CD4-positive, CD25-positive, alpha-beta regulatory T cell (primary cell): ENCODE measurements around the gene POLRMT. TPM values are rescaled to one million over a fixed set of nuclear protein-coding genes. Genes with fewer than 3 reads are reported as not detected.

ENCODE experiments used
- ATAC-seq, 2 donors: fragments of 150-1000 bp; cut with Tn5 transposase; one replicate each; pipeline ENCODE4 v1.10.0; 2021; ENCODE audit warnings: low read depth in 2 of 2, moderate number of reproducible peaks in 2 of 2, moderate library complexity in 1 of 2
- DNase-seq, 3 donors: peaks; one replicate each; pipeline versions ENCODE4 v3.0.0 to v3.0.0-alpha.2; 2012 to 2022; ENCODE audit warnings: mixed read lengths in 1 of 3
- H3K27ac ChIP-seq: one replicate; pipeline ENCODE4 v1.7.0; 2013; ENCODE audit warnings: mild to moderate bottlenecking, low read length; ENCODE audit not compliant: insufficient read depth, poor library complexity, severe bottlenecking
- H3K27me3 ChIP-seq: one replicate; pipeline ENCODE4 v1.7.0; 2013; ENCODE audit warnings: low read length; ENCODE audit not compliant: control insufficient read depth, insufficient read depth
- H3K36me3 ChIP-seq: one replicate; pipeline ENCODE4 v1.7.0; 2013; ENCODE audit warnings: mild to moderate bottlenecking, low read length, moderate library complexity; ENCODE audit not compliant: control insufficient read depth, insufficient read depth
- H3K4me1 ChIP-seq: 2 replicates; pipeline ENCODE4 v1.7.0; 2013; ENCODE audit warnings: mild to moderate bottlenecking, low read length; ENCODE audit not compliant: insufficient read depth, control insufficient read depth, poor library complexity, severe bottlenecking
- H3K4me3 ChIP-seq: one replicate; pipeline ENCODE4 v1.7.0; 2013; ENCODE audit warnings: low read depth, mild to moderate bottlenecking, low read length, moderate library complexity
- H3K9me3 ChIP-seq, 2 experiments: 1 replicate in 1 of 2; 2 replicates in 1 of 2; pipeline ENCODE4 v1.7.0; 2013; ENCODE audit warnings: low read length in 2 of 2, mild to moderate bottlenecking in 1 of 2, moderate library complexity in 1 of 2; ENCODE audit not compliant: control insufficient read depth in 2 of 2
- H3K27ac Mint-ChIP-seq, 3 donors: one replicate each; pipeline ENCODE4 v1.8.0; 2020 to 2022; ENCODE audit warnings: mild to moderate bottlenecking in 3 of 3, mixed read lengths in 3 of 3, moderate library complexity in 2 of 3
- H3K27me3 Mint-ChIP-seq: one replicate; pipeline ENCODE4 v1.8.0; 2022; ENCODE audit warnings: mild to moderate bottlenecking, mixed read lengths
- H3K36me3 Mint-ChIP-seq: one replicate; pipeline ENCODE4 v1.8.0; 2020; ENCODE audit warnings: mixed read lengths
- H3K4me1 Mint-ChIP-seq, 4 donors: one replicate each; pipeline ENCODE4 v1.8.0; 2020 to 2022; ENCODE audit warnings: mixed read lengths in 4 of 4, mild to moderate bottlenecking in 1 of 4
- H3K4me3 Mint-ChIP-seq, 4 donors: one replicate each; pipeline ENCODE4 v1.8.0; 2020 to 2022; ENCODE audit warnings: mild to moderate bottlenecking in 4 of 4, mixed read lengths in 4 of 4, moderate library complexity in 3 of 4
- H3K9me3 Mint-ChIP-seq, 7 donors: one replicate each; pipeline ENCODE4 v1.8.0; 2020 to 2022; ENCODE audit warnings: mixed read lengths in 7 of 7, mild to moderate bottlenecking in 3 of 7, moderate library complexity in 2 of 7
- polyA plus RNA-seq, 4 donors: library from polyadenylated mRNA; unstranded; fragments of 300-500 nt; fragmentation: Illumina TruSeq; gene quantifications; one replicate each; pipeline ENCODE4 v1.2.3, GENCODE V29; 2021
- total RNA-seq: library from RNA; stranded (reverse); gene quantifications from one replicate; pipeline ENCODE4 v1.2.3, GENCODE V29; 2022

POLRMT gene
- total and polyA plus RNA-seq, 5 donors from 2014 or later = 25.4 to 62.9 (median 35.8) TPM

DNA sequence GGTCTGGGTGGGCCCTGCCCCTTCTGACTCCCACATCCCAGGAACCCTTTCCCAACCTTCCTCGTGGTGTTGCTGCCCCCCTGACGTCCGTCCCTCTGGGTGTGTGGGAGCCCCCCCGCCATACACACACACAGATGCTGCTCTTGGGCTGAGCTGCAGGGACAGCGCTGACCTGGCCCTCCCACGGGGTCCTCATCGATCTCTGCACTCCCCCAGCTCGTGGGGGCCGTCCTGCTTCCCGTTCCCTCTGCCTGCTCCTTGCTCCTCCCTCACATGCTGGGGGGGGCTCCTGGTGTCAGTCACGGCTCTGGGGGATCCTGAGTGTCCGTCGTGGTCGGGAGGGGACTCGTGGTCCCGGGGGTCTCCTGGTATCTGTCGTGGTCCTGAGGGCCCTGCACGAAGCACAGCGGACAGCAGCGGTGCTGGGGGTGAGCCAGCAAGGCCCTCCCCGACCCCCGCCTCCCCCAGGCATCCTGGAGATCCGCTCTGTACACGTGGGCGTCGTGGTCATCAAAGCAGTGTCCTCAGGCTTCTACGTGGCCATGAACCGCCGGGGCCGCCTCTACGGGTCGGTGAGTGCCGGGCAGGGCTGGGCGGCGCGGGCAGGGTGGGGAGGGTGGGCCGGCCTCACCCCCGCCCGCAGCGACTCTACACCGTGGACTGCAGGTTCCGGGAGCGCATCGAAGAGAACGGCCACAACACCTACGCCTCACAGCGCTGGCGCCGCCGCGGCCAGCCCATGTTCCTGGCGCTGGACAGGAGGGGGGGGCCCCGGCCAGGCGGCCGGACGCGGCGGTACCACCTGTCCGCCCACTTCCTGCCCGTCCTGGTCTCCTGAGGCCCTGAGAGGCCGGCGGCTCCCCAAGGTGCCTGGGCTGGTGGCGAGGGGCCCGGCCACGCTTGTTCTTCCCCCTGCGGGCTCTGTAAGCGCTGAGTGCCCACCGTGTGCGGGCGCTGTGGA is 9.7 kb upstream of the POLRMT start:
- Mint-ChIP-seq H3K4me1 (peaks cover 0 to 9% (median 4%) of the 10 kb centered on the region in 4 donors), H3K27me3 (no peaks in the 10 kb centered on the region), H3K36me3 (no peaks in the 10 kb centered on the region), H3K9me3 (peaks cover 0 to 1% (median 0%) of the 10 kb centered on the region in 7 donors), H3K27ac (peak overlapping the region in 1 of 3 donors; percentile 25), H3K4me3 (no peak overlapping the region)
- no peak for DNase-seq
- no peak overlapping the region for H3K27ac ChIP-seq
- H3K4me3 ChIP-seq = no peak overlapping the region
- no peak for ATAC-seq
- no peaks in the 10 kb centered on the region for H3K27me3 ChIP-seq
- no peaks in the 10 kb centered on the region for H3K9me3 ChIP-seq
- peaks cover 16% of the 10 kb centered on the region for H3K36me3 ChIP-seq
- peaks cover 14% of the 10 kb centered on the region for H3K4me1 ChIP-seq

DNA sequence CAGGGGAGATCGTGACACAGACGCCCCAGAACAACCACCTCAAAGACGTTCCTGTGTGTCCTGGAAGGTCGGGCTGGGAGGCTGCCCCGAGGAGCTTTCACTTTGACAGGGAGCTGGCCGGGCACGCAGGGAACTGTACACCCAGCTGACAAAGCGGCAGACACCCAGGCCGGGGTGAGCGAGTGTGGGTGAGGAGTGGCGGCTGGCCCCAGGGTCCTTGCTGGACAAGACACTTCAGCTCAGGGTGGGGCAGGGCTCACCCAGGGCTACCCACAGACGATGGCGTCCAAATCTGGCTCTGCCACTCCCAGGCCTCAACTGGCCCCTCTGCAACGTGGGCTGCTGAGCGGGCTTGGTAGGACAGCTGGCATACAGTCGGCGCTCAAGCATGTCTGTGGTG is 8.4 kb upstream of the POLRMT start:
- Mint-ChIP-seq H3K27ac (no peak overlapping the region), H3K27me3 (no peaks in the 10 kb centered on the region), H3K4me1 (peaks cover 0 to 14% (median 5%) of the 10 kb centered on the region in 4 donors), H3K9me3 (no peaks in the 10 kb centered on the region), H3K4me3 (peak overlapping the region in 1 of 4 donors; percentile 89), H3K36me3 (no peaks in the 10 kb centered on the region)
- ATAC-seq (no peak), DNase-seq (no peak)
- Histone ChIP-seq H3K27ac (no peak overlapping the region), H3K4me1 (peaks cover 14% of the 10 kb centered on the region), H3K4me3 (no peak overlapping the region), H3K9me3 (no peaks in the 10 kb centered on the region), H3K27me3 (no peaks in the 10 kb centered on the region), H3K36me3 (peaks cover 5% of the 10 kb centered on the region)

DNA sequence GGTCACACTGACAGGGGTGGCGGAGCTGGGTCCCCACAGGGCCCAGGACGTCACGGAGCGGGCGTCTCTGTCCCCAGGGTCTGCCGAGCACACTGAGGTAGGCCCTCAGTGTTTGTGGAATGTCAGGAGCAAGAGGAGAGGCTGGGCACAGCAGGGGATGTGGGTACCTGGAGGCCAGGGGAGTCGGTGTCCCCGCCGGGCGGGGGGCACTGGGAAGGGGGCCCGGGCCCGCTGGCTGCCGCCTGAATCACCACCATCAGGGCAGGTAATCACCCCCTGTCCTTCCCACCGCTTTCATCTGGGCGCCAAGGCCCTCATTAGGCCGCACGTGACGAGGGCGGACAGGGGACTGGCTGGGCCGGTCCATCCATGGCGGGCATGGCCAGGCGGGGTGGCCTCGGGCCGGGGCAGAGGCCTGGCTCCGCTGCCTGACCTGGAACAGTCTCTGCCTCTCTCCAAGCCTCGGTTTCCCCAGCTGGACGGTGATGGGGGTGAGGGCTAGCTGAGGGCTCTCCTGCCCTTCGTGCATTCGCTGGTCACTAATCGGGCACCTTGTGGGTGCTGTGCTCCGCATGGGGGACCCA is 7.4 kb upstream of the POLRMT start:
- H3K27ac Mint-ChIP-seq = no peak overlapping the region
- H3K27me3 Mint-ChIP-seq = no peaks in the 10 kb centered on the region
- no peaks in the 10 kb centered on the region for H3K27me3 ChIP-seq
- H3K9me3 ChIP-seq = no peaks in the 10 kb centered on the region
- peak overlapping the region in 1 of 4 donors; percentile 7 for H3K4me3 Mint-ChIP-seq
- DNase-seq (no peak), ATAC-seq (no peak)
- peak overlapping the region; percentile 47 for H3K27ac ChIP-seq
- H3K4me1 Mint-ChIP-seq = peaks cover 0 to 14% (median 5%) of the 10 kb centered on the region in 4 donors
- no peaks in the 10 kb centered on the region for H3K36me3 Mint-ChIP-seq
- peaks cover 14% of the 10 kb centered on the region for H3K4me1 ChIP-seq
- H3K36me3 ChIP-seq = no peaks in the 10 kb centered on the region
- H3K4me3 ChIP-seq = no peak overlapping the region
- H3K9me3 Mint-ChIP-seq = no peaks in the 10 kb centered on the region

DNA sequence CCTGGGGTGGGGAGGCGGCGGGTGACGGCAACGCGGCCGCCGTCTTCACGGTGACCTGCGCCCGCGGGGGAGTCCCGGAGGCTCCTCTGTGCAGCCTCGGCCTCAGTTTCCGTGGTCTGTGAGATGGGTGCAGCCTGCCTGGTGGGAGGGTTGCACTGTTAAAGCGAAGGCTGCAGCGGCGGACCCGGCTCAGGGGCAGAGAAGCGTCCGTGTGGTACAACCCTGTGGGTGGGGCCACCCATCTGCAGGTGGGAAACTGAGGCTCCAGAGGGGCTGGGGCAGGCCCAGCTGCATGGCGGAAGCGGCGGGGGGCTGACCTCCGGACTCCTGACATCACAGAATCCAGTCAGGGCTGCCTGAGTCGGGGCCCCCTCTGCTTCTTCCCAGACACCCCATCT is 6.8 kb upstream of the POLRMT start:
- H3K4me3 ChIP-seq = no peak overlapping the region
- Mint-ChIP-seq H3K9me3 (no peaks in the 10 kb centered on the region), H3K27ac (no peak overlapping the region), H3K36me3 (no peaks in the 10 kb centered on the region), H3K4me1 (peaks cover 0 to 14% (median 5%) of the 10 kb centered on the region in 4 donors), H3K4me3 (peak overlapping the region in 1 of 4 donors; percentile 19), H3K27me3 (no peaks in the 10 kb centered on the region)
- no peaks in the 10 kb centered on the region for H3K27me3 ChIP-seq
- peak overlapping the region; percentile 47 for H3K27ac ChIP-seq
- no peak for ATAC-seq
- H3K36me3 ChIP-seq = no peaks in the 10 kb centered on the region
- DNase-seq = no peak
- no peaks in the 10 kb centered on the region for H3K9me3 ChIP-seq
- H3K4me1 ChIP-seq = peaks cover 14% of the 10 kb centered on the region

DNA sequence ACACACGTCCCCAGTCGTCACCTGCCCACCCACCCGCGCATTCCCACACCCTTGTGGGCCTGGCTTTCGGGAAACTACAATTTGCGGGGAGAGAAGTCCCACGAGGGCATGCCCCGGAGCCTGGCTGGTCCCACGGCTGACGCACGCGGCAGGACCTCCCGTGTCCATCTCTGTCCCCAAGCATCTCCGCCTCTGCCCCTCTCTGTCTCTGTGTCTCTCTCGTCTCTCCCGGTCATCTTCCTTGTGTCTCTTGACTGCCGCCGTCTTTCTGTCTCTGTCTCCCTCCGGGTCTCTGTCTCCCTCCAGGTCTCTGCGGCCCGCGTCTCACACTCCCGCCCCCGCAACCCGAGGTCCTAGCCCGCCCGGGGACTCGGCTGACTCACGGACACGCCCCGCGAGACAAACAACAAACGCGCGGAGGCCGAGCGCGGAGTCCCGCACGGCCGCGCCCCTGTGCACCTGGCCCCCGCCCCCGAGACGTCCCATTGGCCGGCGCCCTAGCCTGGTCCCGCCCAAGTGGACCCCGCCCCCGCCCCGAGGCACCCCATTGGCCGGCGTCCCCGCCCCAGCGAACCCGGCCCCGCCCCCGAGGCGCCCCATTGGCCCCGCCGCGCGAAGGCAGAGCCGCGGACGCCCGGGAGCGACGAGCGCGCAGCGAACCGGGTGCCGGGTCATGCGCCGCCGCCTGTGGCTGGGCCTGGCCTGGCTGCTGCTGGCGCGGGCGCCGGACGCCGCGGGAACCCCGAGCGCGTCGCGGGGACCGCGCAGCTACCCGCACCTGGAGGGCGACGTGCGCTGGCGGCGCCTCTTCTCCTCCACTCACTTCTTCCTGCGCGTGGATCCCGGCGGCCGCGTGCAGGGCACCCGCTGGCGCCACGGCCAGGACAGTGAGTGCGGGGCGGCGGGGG is 6.2 kb upstream of the POLRMT start, which contains the start of gene FGF22:
Gene FGF22 (plus strand): TSS at position 627 of the 908 bp plus-strand sequence. CDS start 47 bp downstream, at position 674.
- Mint-ChIP-seq H3K27me3 (no peaks in the 10 kb centered on the region), H3K36me3 (no peaks in the 10 kb centered on the region), H3K4me3 (peak within 1 kb of the TSS; percentile 76 to 96 (median 86)), H3K27ac (peak within 1 kb of the TSS; percentile 83 to 96 (median 94)), H3K9me3 (no peaks in the 10 kb centered on the region), H3K4me1 (peaks cover 0 to 14% (median 5%) of the 10 kb centered on the region in 4 donors)
- Histone ChIP-seq H3K4me1 (peaks cover 14% of the 10 kb centered on the region), H3K36me3 (no peaks in the 10 kb centered on the region), H3K27ac (peak within 1 kb of the TSS; percentile 51), H3K4me3 (peak within 1 kb of the TSS; percentile 41), H3K9me3 (no peaks in the 10 kb centered on the region), H3K27me3 (no peaks in the 10 kb centered on the region)
- ATAC-seq (peak; percentile 95 to 96), DNase-seq (peak; percentile 91 to 95 (median 93))

DNA sequence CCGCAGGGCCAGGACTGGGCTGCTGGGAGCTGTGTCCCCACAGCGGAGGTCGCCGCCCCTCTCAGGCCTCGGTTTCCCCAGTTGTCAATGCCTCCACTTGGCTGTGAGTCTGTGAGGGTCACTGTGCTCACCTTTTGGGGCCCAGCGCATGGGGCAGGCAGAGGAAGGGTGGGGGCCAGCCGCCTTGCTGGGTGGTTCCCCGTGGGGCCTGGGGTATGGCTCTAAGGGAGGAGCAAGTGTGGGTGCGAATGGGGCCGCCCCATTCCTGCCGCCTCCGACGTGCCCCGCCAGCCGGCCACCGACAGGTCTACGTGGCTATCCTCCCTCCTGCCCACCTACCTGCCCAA is 5.5 kb upstream of the POLRMT start:
- Histone ChIP-seq H3K27me3 (no peaks in the 10 kb centered on the region), H3K4me3 (no peak overlapping the region), H3K27ac (no peak overlapping the region), H3K4me1 (peaks cover 19% of the 10 kb centered on the region), H3K9me3 (no peaks in the 10 kb centered on the region), H3K36me3 (no peaks in the 10 kb centered on the region)
- H3K9me3 Mint-ChIP-seq = no peaks in the 10 kb centered on the region
- no peaks in the 10 kb centered on the region for H3K27me3 Mint-ChIP-seq
- peak overlapping the region; percentile 76 to 96 (median 86) for H3K4me3 Mint-ChIP-seq
- DNase-seq (no peak), ATAC-seq (no peak)
- peak overlapping the region in 1 of 3 donors; percentile 94 for H3K27ac Mint-ChIP-seq
- no peaks in the 10 kb centered on the region for H3K36me3 Mint-ChIP-seq
- H3K4me1 Mint-ChIP-seq = peaks cover 0 to 18% (median 6%) of the 10 kb centered on the region in 4 donors

DNA sequence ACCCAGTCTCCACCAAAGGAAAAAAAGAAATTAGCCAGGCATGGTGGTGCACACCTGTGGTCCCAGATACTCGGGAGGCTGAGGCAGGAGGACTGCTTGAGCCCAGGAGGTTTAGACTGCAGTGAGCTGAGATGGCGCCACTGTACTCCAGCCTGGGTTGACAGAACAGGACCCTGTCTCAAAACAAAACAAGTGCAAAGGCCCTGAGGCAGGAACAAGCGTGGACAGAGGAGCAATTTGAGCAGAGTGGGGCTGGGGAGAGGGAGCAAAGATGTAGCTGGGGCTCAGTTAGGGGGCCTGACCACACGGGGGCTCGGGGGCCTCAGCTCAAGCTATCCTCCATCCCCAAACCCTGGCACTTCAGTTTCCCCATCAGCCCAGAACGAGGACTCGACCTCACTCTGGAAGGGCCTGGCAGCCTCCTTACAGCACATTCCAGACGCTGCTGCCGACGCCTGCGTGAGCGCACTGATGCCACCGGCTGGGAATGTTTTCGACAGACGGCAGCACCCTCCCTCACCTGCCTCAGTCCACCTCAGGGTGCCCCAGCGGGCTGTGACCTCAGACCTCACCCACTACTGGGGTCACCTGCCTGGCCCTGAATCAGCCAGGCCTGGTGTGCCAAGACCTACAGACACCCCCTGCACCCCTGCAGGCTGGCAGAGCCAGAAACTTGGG is 1.8 kb upstream of the POLRMT start:
- no peak overlapping the region for H3K27ac ChIP-seq
- H3K27me3 Mint-ChIP-seq = peaks cover 4% of the 10 kb centered on the region
- H3K36me3 ChIP-seq = no peaks in the 10 kb centered on the region
- H3K9me3 ChIP-seq = no peaks in the 10 kb centered on the region
- H3K27me3 ChIP-seq = no peaks in the 10 kb centered on the region
- peaks cover 0 to 2% (median 0%) of the 10 kb centered on the region in 7 donors for H3K9me3 Mint-ChIP-seq
- peaks cover 38% of the 10 kb centered on the region for H3K4me1 ChIP-seq
- peak overlapping the region in 2 of 4 donors; percentile 25 to 61 for H3K4me3 Mint-ChIP-seq
- H3K4me1 Mint-ChIP-seq = peaks cover 0 to 49% (median 18%) of the 10 kb centered on the region in 4 donors
- H3K4me3 ChIP-seq = no peak overlapping the region
- no peak for ATAC-seq
- no peaks in the 10 kb centered on the region for H3K36me3 Mint-ChIP-seq
- H3K27ac Mint-ChIP-seq = no peak overlapping the region
- DNase-seq = no peak
